SU-DHL-6 (cell line): ENCODE measurements around the gene LTF.

ENCODE experiments used
- H2AFZ ChIP-seq: fragments of 200-600 bp; sonication (generic); 2 replicates; pipeline ENCODE4 v1.6.1; 2014; ENCODE audit warnings: low read depth, mild to moderate bottlenecking, moderate library complexity, mixed read lengths, antibody characterized with exemption, low read length; ENCODE audit not compliant: severe bottlenecking
- H3F3A ChIP-seq: fragments of 200-600 bp; shearing (Covaris generic); 2 replicates; pipeline ENCODE4 v1.6.0; 2016; ENCODE audit warnings: antibody characterized with exemption, mild to moderate bottlenecking; ENCODE audit not compliant: insufficient read depth
- H3K27ac ChIP-seq: fragments of 200-600 bp; sonication (generic); 2 replicates; pipeline ENCODE4 v1.5.1; 2016; ENCODE audit warnings: low read depth, mild to moderate bottlenecking, low read length, moderate library complexity, mixed read lengths
- H3K27me3 ChIP-seq: fragments of 200-600 bp; sonication (generic), shearing (Covaris generic); 2 replicates; pipeline ENCODE4 v1.6.0; 2014; ENCODE audit warnings: mild to moderate bottlenecking, low read length
- H3K36me3 ChIP-seq: fragments of 200-600 bp; sonication (generic); 2 replicates; pipeline ENCODE4 v1.6.1; 2014; ENCODE audit warnings: mild to moderate bottlenecking, low read length, mixed read lengths
- H3K4me2 ChIP-seq: fragments of 300-600, 200-600 bp; shearing (Covaris generic), sonication (generic); 2 replicates; pipeline ENCODE4 v1.6.0; 2014; ENCODE audit warnings: low read length, low read depth, mild to moderate bottlenecking; ENCODE audit not compliant: poor library complexity, severe bottlenecking
- H3K4me3 ChIP-seq: fragments of 200-600 bp; sonication (generic); 2 replicates; pipeline ENCODE4 v1.5.1; 2014; ENCODE audit warnings: antibody characterized with exemption, low read length, mild to moderate bottlenecking, mixed read lengths; ENCODE audit not compliant: insufficient read depth, poor library complexity, severe bottlenecking
- H3K79me2 ChIP-seq: fragments of 200-600 bp; sonication (generic); 2 replicates; pipeline ENCODE4 v1.6.1; 2014; ENCODE audit warnings: mild to moderate bottlenecking, low read length, moderate library complexity; ENCODE audit not compliant: insufficient read depth
- H3K9ac ChIP-seq: fragments of 200-600 bp; sonication (generic); 2 replicates; pipeline ENCODE4 v1.7.0; 2014; ENCODE audit warnings: mild to moderate bottlenecking, low read length
- H3K9me2 ChIP-seq: fragments of 200-600 bp; sonication (generic); replicated peaks from 2 replicates; pipeline ENCODE4 v1.6.1; 2014; ENCODE audit warnings: low read length; ENCODE audit not compliant: insufficient read depth
- H3K9me3 ChIP-seq: fragments of 200-600 bp; sonication (generic); 2 replicates; pipeline ENCODE4 v1.6.1; 2014; ENCODE audit warnings: low read length, mixed read lengths; ENCODE audit not compliant: insufficient read depth
- H4K20me1 ChIP-seq: fragments of 200-600 bp; sonication (generic); 2 replicates; pipeline ENCODE4 v1.6.1; 2014; ENCODE audit warnings: low read depth, mild to moderate bottlenecking, antibody characterized with exemption, low read length, moderate library complexity, mixed read lengths
- CTCF ChIP-seq: fragments of 200-600 bp; sonication (generic); IDR thresholded peaks from one replicate; pipeline ENCODE4 v1.5.1; 2017; ENCODE audit warnings: antibody characterized with exemption, mild to moderate bottlenecking, low read length, moderate library complexity; ENCODE audit not compliant: insufficient read depth, poor library complexity, severe bottlenecking
- EZH2phosphoT487 ChIP-seq: fragments of 200-600 bp; sonication (generic), shearing (Covaris generic); conservative IDR thresholded peaks from 2 replicates; pipeline ENCODE4 v1.6.1; 2018; ENCODE audit warnings: mild to moderate bottlenecking, antibody characterized with exemption, low read length, moderate library complexity, mixed read lengths

LTF gene

DNA sequence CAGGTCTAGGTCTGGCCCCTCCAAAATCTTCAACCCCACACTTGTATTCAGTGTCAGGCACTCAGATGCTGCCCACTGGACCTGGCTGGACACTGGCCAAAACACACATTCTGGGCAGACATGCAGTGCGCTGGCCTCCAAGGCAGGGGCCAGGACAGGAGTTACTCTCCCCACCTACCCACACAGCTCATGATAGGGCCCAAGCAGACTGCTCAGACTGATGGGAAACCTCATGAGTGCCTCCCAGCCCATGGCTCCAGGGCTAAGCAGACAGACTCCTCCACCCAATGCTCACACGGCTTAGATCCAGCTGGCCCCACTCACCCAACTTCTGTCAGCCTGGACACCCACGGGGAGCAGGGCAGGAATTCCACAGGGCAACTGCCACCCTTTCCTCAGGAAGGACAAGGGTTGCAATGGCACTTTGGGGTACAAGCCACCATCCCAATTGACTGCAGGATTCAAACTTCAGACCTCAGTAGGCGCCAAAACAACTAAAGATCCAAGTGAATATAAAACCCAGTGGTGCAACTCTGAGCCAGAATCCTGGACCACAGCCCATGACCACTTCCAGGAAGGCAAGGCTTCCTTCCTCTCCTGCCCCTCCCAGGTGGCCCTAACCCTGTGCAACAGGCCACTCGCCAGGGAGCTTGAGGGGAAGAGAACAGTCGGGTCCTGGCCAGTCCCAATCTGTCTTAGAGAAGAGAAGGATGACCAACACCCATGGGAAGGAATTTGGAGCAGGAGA is 1.4 kb downstream of the LTF start:
- no peak overlapping the region for H3K4me3 ChIP-seq
- H2AFZ ChIP-seq = no peak overlapping the region
- no peaks in the 10 kb centered on the region for H3F3A ChIP-seq
- no peaks in the 10 kb centered on the region for H3K9me3 ChIP-seq
- H3K36me3 ChIP-seq = no peaks in the 10 kb centered on the region
- no peak for TF ChIP-seq CTCF
- no peak for TF ChIP-seq EZH2phosphoT487
- H3K79me2 ChIP-seq = no peaks in the 10 kb centered on the region
- no peak overlapping the region for H3K4me2 ChIP-seq
- H3K27me3 ChIP-seq = no peaks in the 10 kb centered on the region
- H4K20me1 ChIP-seq = no peaks in the 10 kb centered on the region
- no peak overlapping the region for H3K9ac ChIP-seq
- H3K9me2 ChIP-seq = no peaks in the 10 kb centered on the region
- H3K27ac ChIP-seq = no peak overlapping the region

DNA sequence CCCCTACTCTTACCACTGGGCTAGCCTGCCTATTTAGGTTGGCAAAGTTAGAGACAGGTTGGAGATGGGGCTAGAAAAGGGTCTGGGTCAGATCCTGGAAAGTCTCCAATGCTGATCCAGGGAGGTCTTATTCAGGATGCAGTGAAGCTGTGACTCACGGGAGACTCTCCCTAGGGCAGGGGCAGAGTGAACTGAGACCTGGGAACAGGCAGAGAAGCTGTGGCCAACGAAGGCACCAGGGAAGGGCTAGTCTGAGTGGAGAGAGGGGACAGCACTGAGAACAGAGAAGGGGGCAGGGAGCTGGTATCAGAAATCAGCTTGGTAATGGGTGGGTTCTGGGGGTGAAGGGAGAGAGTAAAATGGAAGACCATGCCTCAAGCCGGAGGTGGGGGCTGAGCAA is 2.2 kb downstream of the LTF start:
- TF ChIP-seq CTCF (no peak), EZH2phosphoT487 (no peak)
- Histone ChIP-seq H4K20me1 (no peaks in the 10 kb centered on the region), H3K79me2 (no peaks in the 10 kb centered on the region), H3K27ac (no peak overlapping the region), H2AFZ (no peak overlapping the region), H3K9ac (no peak overlapping the region), H3K27me3 (no peaks in the 10 kb centered on the region), H3F3A (no peaks in the 10 kb centered on the region), H3K36me3 (no peaks in the 10 kb centered on the region), H3K4me3 (no peak overlapping the region), H3K4me2 (no peak overlapping the region), H3K9me3 (no peaks in the 10 kb centered on the region), H3K9me2 (no peaks in the 10 kb centered on the region)

DNA sequence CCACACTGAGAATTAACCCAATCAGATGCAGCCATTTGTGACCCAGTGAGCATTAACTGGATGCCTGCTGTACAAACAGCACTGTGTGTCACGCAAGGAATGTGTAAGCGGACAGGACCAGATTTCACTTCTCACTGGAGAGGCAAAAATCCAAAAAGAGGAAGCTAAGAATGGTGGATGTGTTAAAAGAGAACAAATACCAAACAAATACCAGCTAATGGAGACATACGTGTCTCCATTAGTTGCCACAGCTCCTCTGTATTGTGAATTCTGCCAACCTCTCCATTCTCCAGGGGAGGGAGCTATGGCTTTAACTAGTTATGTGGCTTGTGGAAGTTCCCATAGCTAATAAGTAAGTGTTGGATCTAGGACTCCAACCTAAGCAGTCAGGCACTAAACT is 2.6 kb downstream of the LTF start:
- Histone ChIP-seq H3K4me3 (no peak overlapping the region), H3K9me2 (no peaks in the 10 kb centered on the region), H3K9ac (no peak overlapping the region), H3K4me2 (no peak overlapping the region), H3K27me3 (no peaks in the 10 kb centered on the region), H3K9me3 (no peaks in the 10 kb centered on the region), H3K36me3 (no peaks in the 10 kb centered on the region), H3F3A (no peaks in the 10 kb centered on the region), H4K20me1 (no peaks in the 10 kb centered on the region), H3K79me2 (no peaks in the 10 kb centered on the region), H3K27ac (no peak overlapping the region), H2AFZ (no peak overlapping the region)
- TF ChIP-seq CTCF (no peak), EZH2phosphoT487 (no peak)
